ENCODE measurements around the gene PDE6B.

GRCh38 chr4:706834-707598, 81.6 kb downstream of the PDE6B start:
- TF ChIP-seq POLR2A (IDR thresholded peaks at IDR 0.05; ENCODE audit: low read length) = no peak
- no peak for TF ChIP-seq GATA1 (IDR thresholded peaks at IDR 0.05; ENCODE audit: low read depth, low read length)

Measured in erythroblast (primary cell).